Kidney (tissue), 14 donors: Measurements from ENCODE around the gene ZNF384. TPM values are rescaled to one million over a fixed set of nuclear protein-coding genes. Genes with fewer than 3 reads are reported as not detected.

Source experiments
- DNase-seq, 5 donors: peaks; one replicate each; pipeline ENCODE4 v3.0.0-alpha.2; 2013 to 2020
- FAIRE-seq: peaks from 2 replicates; lab custom pipeline; 2012; peaks lifted over from hg19 to GRCh38; lab: Jason Lieb, UNC
- H3K27ac ChIP-seq, 2 donors: one replicate each; pipeline ENCODE4 v1.7.0; 2013; ENCODE audit warnings: low read depth in 2 of 2, low read length in 2 of 2, inconsistent platforms in 1 of 2
- H3K27me3 ChIP-seq: one replicate; pipeline ENCODE4 v1.7.1; 2013; ENCODE audit warnings: low read length, inconsistent platforms; ENCODE audit not compliant: control insufficient read depth, insufficient read depth
- H3K36me3 ChIP-seq, 3 donors: one replicate each; pipeline versions ENCODE4 v1.7.0 to v1.7.1; 2013; ENCODE audit warnings: low read length in 3 of 3, control low read depth in 1 of 3, inconsistent platforms in 1 of 3; ENCODE audit not compliant: insufficient read depth in 3 of 3, control insufficient read depth in 2 of 3
- H3K4me1 ChIP-seq, 3 donors: one replicate each; pipeline versions ENCODE4 v1.7.0 to v1.7.1; 2013; ENCODE audit warnings: low read length in 3 of 3, inconsistent platforms in 1 of 3, low read depth in 1 of 3; ENCODE audit not compliant: control insufficient read depth in 2 of 3, insufficient read depth in 2 of 3
- H3K4me3 ChIP-seq, 3 donors: one replicate each; pipeline versions ENCODE4 v1.7.0 to v1.8.1; 2013; ENCODE audit warnings: low read length in 3 of 3, control low read depth in 1 of 3, inconsistent platforms in 1 of 3
- H3K9ac ChIP-seq, 3 donors: one replicate each; pipeline versions ENCODE4 v1.7.0 to v1.7.1; 2013; ENCODE audit warnings: low read length in 3 of 3, control low read depth in 1 of 3, inconsistent platforms in 1 of 3
- H3K9me3 ChIP-seq, 3 donors: one replicate each; pipeline versions ENCODE4 v1.7.0 to v1.7.1; 2013; ENCODE audit warnings: low read length in 3 of 3, control low read depth in 1 of 3, inconsistent platforms in 1 of 3; ENCODE audit not compliant: control insufficient read depth in 2 of 3, insufficient read depth in 1 of 3
- CTCF ChIP-seq: IDR thresholded peaks from 3 replicates; pipeline ENCODE4 v1.5.1; 2012; ENCODE audit warnings: mild to moderate bottlenecking, moderate library complexity, borderline replicate concordance; ENCODE audit not compliant: insufficient read depth; ENCODE audit errors: extremely low read depth
- intact Hi-C: fragments of 100-400 bp; cut with DNase I; formaldehyde crosslinking; loops from one replicate; pipeline ENCODE4 v1.11.1; 2022
- polyA plus RNA-seq: library from polyadenylated mRNA; stranded (reverse); fragments of 350-450 nt; fragmentation: Illumina TruSeq; extraction: RNeasy Lipid Tissue Mini Kit (QIAGEN cat#74804); gene quantifications from one replicate; pipeline ENCODE4 v1.2.3, GENCODE V29; 2014; ENCODE audit warnings: low read depth, low replicate concordance; ENCODE audit not compliant: insufficient read depth
- total RNA-seq: library from RNA; stranded (reverse); fragmentation: NEBNext Ultra II Directional; extraction: Animal tissue kit (Norgen Biotek cat#: 25700); gene quantifications from one replicate; pipeline ENCODE4 v1.2.1, GENCODE V29; 2021
- donor health status: control.
- donor health status: control.
- donor health status: control.
- donor health status: control.
- donor health status: control.
- donor health status: DM: yes; HTN: yes; CAD: no.
- donor health status: Normal renal cell carcinoma (clear cell type).

Gene ZNF384
- total and polyA plus RNA-seq, 2 donors from 2014 or later, result 19.7 to 51.6 TPM

DNA sequence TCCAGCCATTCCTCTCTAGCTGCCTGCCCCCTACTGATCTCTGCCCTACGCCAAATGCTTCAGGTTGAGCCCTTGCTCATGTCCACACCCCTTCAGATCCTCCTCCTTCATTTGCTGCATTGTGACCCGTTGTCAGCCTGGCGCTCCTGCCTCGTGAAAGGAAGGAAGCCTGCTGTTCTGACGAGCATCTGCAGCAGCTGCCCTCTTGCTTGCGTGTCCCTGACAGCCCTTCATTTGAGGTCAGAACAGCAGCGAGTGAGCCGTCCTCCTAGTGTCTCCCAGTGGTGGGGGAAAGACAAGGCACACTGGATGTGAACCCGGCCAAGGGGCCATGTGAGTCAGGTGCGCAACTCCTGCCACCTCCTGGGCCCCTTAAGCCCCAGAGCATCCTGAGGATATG, 14.5 kb upstream of the ZNF384 start:
- H3K9ac ChIP-seq, result no peak overlapping the region
- DNase-seq (peak in 2 of 5 donors; percentile 15 to 33), FAIRE-seq (no peak)

GRCh38 chr12:6701078-6701768, 12.0 kb upstream of the ZNF384 start:
- DNase-seq (no peak), FAIRE-seq (no peak)
- Histone ChIP-seq H3K27me3 (no peaks in the 10 kb centered on the region), H3K27ac (no peak overlapping the region), H3K9me3 (no peaks in the 10 kb centered on the region), H3K36me3 (no peaks in the 10 kb centered on the region), H3K9ac (peak overlapping the region in 1 of 3 donors; percentile 40), H3K4me1 (peaks cover 0 to 5% (median 0%) of the 10 kb centered on the region in 3 donors), H3K4me3 (peak overlapping the region in 1 of 3 donors; percentile 65)
- intact Hi-C loops, result no loop called here
- no peak for TF ChIP-seq CTCF

More for the DNA sequence above, 14.5 kb upstream of the ZNF384 start:
- no peaks in the 10 kb centered on the region for H3K36me3 ChIP-seq
- no peak for TF ChIP-seq CTCF
- intact Hi-C loops, result no loop called here
- no peak overlapping the region for H3K27ac ChIP-seq
- no peaks in the 10 kb centered on the region for H3K9me3 ChIP-seq
- no peaks in the 10 kb centered on the region for H3K27me3 ChIP-seq
- no peak overlapping the region for H3K4me3 ChIP-seq
- H3K4me1 ChIP-seq, result peaks cover 0 to 5% (median 0%) of the 10 kb centered on the region in 3 donors

GRCh38 chr12:6700646-6701051, 11.5 kb upstream of the ZNF384 start, which contains the start of gene PIANP:
TSS of gene PIANP (minus strand) at chr12:6700815. CDS start at chr12:6698061, 2,754 bp downstream.
- FAIRE-seq (no peak), DNase-seq (peak; percentile 73 to 91 (median 87))
- Histone ChIP-seq H3K36me3 (no peaks in the 10 kb centered on the region), H3K4me1 (peaks cover 0 to 5% (median 0%) of the 10 kb centered on the region in 3 donors), H3K4me3 (peak within 1 kb of the TSS in 1 of 3 donors; percentile 65), H3K27me3 (no peaks in the 10 kb centered on the region), H3K9ac (peak within 1 kb of the TSS in 1 of 3 donors; percentile 40), H3K27ac (no peak within 1 kb of the TSS), H3K9me3 (no peaks in the 10 kb centered on the region)
- no peak for TF ChIP-seq CTCF
- intact Hi-C loops, result no loop called here
